Mucosa of descending colon (tissue), 3 donors: Measurements from ENCODE around the gene TRIM40. TPM values are rescaled to one million over a fixed set of nuclear protein-coding genes. Genes with fewer than 3 reads are reported as not detected.

Source experiments
- ATAC-seq: fragments of 200-7000 bp; cut with Tn5 transposase; one replicate; pipeline ENCODE4 v1.9.1; 2020; ENCODE audit warnings: mild to moderate bottlenecking, moderate library complexity
- DNase-seq, 3 donors: peaks; one replicate each; pipeline ENCODE4 v3.0.0-alpha.2; 2020
- H3K36me3 ChIP-seq: fragments of 200-600 bp; one replicate; pipeline ENCODE4 v1.8.0; 2021; ENCODE audit warnings: low read depth, mild to moderate bottlenecking
- H3K4me1 ChIP-seq: fragments of 200-600 bp; one replicate; pipeline ENCODE4 v1.8.0; 2021; ENCODE audit warnings: low read depth, mild to moderate bottlenecking
- H3K4me3 ChIP-seq: fragments of 200-600 bp; one replicate; pipeline ENCODE4 v1.8.0; 2021; ENCODE audit warnings: mild to moderate bottlenecking
- H3K9me3 ChIP-seq: fragments of 200-600 bp; one replicate; pipeline ENCODE4 v1.8.0; 2021; ENCODE audit warnings: mild to moderate bottlenecking
- intact Hi-C, 2 donors: fragments of 100-400 bp; cut with DNase I in 1 of 2; cut with micrococcal nuclease in 1 of 2; formaldehyde crosslinking; loops; one replicate each; pipeline versions ENCODE4 v1.11.0 to v1.11.1; 2022; cut with DNase I, micrococcal nuclease
- total RNA-seq, 3 donors: library from RNA; stranded (reverse); fragmentation: NEBNext Ultra II Directional in 2 of 3; extraction: Animal tissue kit (Norgen Biotek cat#: 25700) in 2 of 3; gene quantifications; one replicate each; pipeline versions ENCODE4 v1.2.1 to v1.2.4, GENCODE V29; 2021 to 2023
- TF ChIP-seq, protein P1 (sequence below): fragments of 200-600 bp; IDR thresholded peaks from one replicate; pipeline ENCODE4 v1.8.0; 2022; ENCODE audit warnings: antibody characterized with exemption, mild to moderate bottlenecking
- donor health status: DM: no; HTN: no; CAD: no; lungs with moderate emphysema.
- donor health status: DM: no; HTN: no; CAD: no.
- donor health status: DM: no; HTN: yes; CAD: no.

Gene TRIM40
- total RNA-seq, 3 donors from 2014 or later = 19.8 to 37.3 (median 33.4) TPM

DNA sequence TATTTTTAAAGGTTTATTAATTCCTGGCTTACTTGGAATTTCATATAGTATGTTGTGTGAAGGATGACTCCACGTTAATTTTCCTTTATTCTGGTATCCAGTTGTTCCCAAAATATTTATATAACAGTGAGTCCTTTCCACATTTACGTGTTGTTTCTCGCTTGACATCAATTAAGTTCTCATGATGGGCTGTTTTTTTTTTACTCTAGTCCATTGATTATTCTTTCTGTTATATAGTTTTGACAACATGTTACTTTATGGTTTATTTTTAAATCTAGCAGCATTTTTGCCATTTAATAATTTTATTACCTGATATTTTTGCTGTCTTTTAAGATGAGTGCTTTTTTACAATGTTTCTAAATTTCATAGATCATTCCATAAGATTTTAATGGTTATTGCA lies 6.7 kb downstream of the TRIM40 start:
- no peak for ATAC-seq
- no peak for DNase-seq
- Histone ChIP-seq H3K4me1 (peaks cover 14% of the 10 kb centered on the region), H3K36me3 (no peaks in the 10 kb centered on the region), H3K9me3 (no peaks in the 10 kb centered on the region), H3K4me3 (no peak overlapping the region)
- TF ChIP-seq, protein P1, sequence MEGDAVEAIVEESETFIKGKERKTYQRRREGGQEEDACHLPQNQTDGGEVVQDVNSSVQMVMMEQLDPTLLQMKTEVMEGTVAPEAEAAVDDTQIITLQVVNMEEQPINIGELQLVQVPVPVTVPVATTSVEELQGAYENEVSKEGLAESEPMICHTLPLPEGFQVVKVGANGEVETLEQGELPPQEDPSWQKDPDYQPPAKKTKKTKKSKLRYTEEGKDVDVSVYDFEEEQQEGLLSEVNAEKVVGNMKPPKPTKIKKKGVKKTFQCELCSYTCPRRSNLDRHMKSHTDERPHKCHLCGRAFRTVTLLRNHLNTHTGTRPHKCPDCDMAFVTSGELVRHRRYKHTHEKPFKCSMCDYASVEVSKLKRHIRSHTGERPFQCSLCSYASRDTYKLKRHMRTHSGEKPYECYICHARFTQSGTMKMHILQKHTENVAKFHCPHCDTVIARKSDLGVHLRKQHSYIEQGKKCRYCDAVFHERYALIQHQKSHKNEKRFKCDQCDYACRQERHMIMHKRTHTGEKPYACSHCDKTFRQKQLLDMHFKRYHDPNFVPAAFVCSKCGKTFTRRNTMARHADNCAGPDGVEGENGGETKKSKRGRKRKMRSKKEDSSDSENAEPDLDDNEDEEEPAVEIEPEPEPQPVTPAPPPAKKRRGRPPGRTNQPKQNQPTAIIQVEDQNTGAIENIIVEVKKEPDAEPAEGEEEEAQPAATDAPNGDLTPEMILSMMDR = no peak
- intact Hi-C loops = no loop called here

DNA sequence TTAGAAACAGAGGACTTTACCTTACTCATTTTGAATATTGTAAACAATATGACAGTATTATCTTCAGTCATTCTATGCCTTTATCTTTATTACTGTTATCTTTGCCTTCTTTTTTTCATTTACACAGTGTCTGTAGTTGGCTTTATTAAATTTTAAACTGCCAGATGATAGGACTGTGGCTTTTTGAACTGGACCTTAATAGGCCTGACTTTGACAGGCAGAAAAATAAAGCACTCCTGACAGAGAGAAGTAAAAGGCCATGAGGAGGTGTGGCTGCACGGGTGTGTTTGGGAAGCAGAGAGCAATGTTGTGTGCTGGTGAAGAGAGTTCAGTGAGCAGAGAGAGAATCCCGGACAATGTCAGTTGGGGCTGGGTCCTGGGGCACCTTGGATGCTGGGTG lies 7.8 kb downstream of the TRIM40 start:
- intact Hi-C loops = no loop called here
- ATAC-seq (peak; percentile 85), DNase-seq (peak in 1 of 3 donors; percentile 48)
- Histone ChIP-seq H3K9me3 (no peaks in the 10 kb centered on the region), H3K36me3 (no peaks in the 10 kb centered on the region), H3K4me1 (peaks cover 14% of the 10 kb centered on the region), H3K4me3 (no peak overlapping the region)
- TF ChIP-seq, protein P1 = no peak

DNA sequence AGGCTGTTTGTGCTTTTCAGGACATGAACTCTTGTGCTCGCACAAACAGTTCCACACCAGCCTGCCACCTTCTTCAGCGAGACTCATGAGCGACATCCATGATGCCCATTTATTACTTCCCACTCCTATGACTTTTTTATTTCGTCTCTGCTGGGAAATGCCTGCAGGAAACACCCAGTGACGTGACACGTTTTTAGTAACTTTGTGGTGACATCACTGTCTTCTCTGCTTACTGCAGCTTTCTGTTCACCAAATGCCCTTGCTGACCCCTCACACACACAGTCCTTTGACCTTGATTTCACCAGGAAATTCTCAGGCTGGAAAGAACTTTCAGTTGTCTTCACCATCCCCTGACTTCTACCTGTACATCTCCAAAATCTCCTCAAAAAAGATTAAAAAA lies 8.9 kb downstream of the TRIM40 start:
- ATAC-seq (peak; percentile 66), DNase-seq (no peak)
- Histone ChIP-seq H3K9me3 (no peaks in the 10 kb centered on the region), H3K4me1 (peaks cover 14% of the 10 kb centered on the region), H3K36me3 (no peaks in the 10 kb centered on the region), H3K4me3 (no peak overlapping the region)
- intact Hi-C loops = no loop called here
- TF ChIP-seq, protein P1 = no peak

DNA sequence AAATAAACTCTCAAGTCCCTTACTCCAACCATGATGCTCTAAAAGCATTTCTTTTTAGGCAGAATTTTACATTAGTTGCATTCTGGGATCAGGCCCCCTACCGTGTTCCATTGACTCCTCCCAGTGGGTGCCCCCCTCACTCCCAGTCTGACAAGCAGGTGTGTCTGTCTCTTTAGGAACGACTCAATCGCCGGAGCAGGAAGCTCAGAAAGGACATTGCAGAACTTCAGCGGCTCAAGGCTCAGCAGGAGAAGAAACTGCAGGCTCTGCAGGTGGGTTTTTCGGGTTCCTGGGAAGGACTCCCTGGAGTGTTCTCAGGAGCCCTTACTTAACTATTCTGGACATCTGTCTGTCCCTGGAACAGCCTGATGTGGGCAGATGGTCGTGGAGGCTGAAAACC lies 9.9 kb downstream of the TRIM40 start:
- no peak for ATAC-seq
- intact Hi-C loops = no loop called here

DNA sequence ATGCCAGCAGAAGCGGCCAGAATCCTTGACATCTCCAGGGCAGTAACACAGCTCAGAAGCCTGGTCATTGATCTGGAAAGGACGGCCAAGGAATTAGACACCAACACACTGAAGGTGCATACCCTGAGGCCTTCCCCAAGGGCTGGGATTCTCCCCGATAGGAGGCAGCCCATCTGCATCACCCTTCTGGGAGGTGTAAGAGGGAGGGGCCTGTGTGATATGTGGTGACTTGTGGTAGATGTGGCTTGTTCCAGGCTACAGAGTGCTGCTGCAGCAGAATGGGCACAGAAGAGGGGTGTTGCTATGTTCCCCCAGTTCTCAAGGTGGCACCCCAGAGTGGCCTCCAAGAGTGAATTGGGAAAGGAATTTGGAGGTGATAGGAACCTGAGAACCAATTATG lies 11.2 kb downstream of the TRIM40 start:
- intact Hi-C loops = no loop called here

More for the DNA sequence above, 9.9 kb downstream of the TRIM40 start:
- peaks cover 14% of the 10 kb centered on the region for H3K4me1 ChIP-seq
- no peak overlapping the region for H3K4me3 ChIP-seq
- no peak for DNase-seq
- H3K9me3 ChIP-seq = no peaks in the 10 kb centered on the region
- H3K36me3 ChIP-seq = no peaks in the 10 kb centered on the region
- TF ChIP-seq, protein P1 = no peak

More for the DNA sequence above, 11.2 kb downstream of the TRIM40 start:
- no peak for ATAC-seq
- peaks cover 14% of the 10 kb centered on the region for H3K4me1 ChIP-seq
- TF ChIP-seq, protein P1 = no peak
- no peaks in the 10 kb centered on the region for H3K36me3 ChIP-seq
- no peak for DNase-seq
- no peaks in the 10 kb centered on the region for H3K9me3 ChIP-seq
- H3K4me3 ChIP-seq = no peak overlapping the region
